Measurements from ENCODE around the gene AP4E1. TPM values are rescaled to one million over a fixed set of nuclear protein-coding genes. Genes with fewer than 3 reads are reported as not detected.
A peak's percentile ranks its signal among the peaks of the same experiment; 100 is the strongest.

AP4E1 gene
- total RNA-seq, 3 donors from 2014 or later (not counting 1 experiment from before 2014, with no cell fraction given): 13.1 to 14.5 (median 14.1) TPM

- no peak overlapping the region for H3K27ac ChIP-seq (ENCODE audit: low read length)
- intact Hi-C loops (cut with micrococcal nuclease): no loop called here
- Mint-ChIP-seq H3K9me3 (no peaks in the 10 kb centered on the region), H3K27ac (no peak overlapping the region), H3K36me3 (peaks cover 14% of the 10 kb centered on the region), H3K27me3 (ENCODE audit: low read depth in 2 of 2) (no peaks in the 10 kb centered on the region), H3K4me3 (no peak overlapping the region), H3K4me1 (no peaks in the 10 kb centered on the region)
- TF ChIP-seq, protein P1, sequence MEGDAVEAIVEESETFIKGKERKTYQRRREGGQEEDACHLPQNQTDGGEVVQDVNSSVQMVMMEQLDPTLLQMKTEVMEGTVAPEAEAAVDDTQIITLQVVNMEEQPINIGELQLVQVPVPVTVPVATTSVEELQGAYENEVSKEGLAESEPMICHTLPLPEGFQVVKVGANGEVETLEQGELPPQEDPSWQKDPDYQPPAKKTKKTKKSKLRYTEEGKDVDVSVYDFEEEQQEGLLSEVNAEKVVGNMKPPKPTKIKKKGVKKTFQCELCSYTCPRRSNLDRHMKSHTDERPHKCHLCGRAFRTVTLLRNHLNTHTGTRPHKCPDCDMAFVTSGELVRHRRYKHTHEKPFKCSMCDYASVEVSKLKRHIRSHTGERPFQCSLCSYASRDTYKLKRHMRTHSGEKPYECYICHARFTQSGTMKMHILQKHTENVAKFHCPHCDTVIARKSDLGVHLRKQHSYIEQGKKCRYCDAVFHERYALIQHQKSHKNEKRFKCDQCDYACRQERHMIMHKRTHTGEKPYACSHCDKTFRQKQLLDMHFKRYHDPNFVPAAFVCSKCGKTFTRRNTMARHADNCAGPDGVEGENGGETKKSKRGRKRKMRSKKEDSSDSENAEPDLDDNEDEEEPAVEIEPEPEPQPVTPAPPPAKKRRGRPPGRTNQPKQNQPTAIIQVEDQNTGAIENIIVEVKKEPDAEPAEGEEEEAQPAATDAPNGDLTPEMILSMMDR (IDR thresholded peaks at IDR 0.05): no peak
- no peak for ATAC-seq
- DNase-seq: no peak
- WGBS (ENCODE audit: insufficient coverage): 94% methylated on average over 3 of the region's 4 CpGs
- H3K9me3 ChIP-seq (ENCODE audit: control insufficient read depth, insufficient read depth, low read length): no peaks in the 10 kb centered on the region
- no peaks in the 10 kb centered on the region for H3K4me1 ChIP-seq (ENCODE audit: control insufficient read depth, insufficient read depth, low read length)
- H3K36me3 ChIP-seq (ENCODE audit: control insufficient read depth, insufficient read depth, low read length): peaks cover 44% of the 10 kb centered on the region
- H3K4me3 ChIP-seq (ENCODE audit: low read length): no peak overlapping the region
- no peaks in the 10 kb centered on the region for H3K27me3 ChIP-seq (ENCODE audit: control insufficient read depth, insufficient read depth, low read length)
Observed at GRCh38 chr15:50997371-50998051, 89.0 kb downstream of the AP4E1 start.

- peaks cover 0 to 2% of the 10 kb centered on the region in 2 donors for H3K9me3 Mint-ChIP-seq
- Histone ChIP-seq H3K9me3 (ENCODE audit: control insufficient read depth, insufficient read depth, low read length) (peaks cover 2% of the 10 kb centered on the region), H3K4me1 (ENCODE audit: control insufficient read depth, insufficient read depth, low read length) (no peaks in the 10 kb centered on the region), H3K4me3 (ENCODE audit: low read length) (no peak overlapping the region), H3K36me3 (ENCODE audit: control insufficient read depth, insufficient read depth, low read length) (peaks cover 18% of the 10 kb centered on the region), H3K27me3 (ENCODE audit: control insufficient read depth, insufficient read depth, low read length) (no peaks in the 10 kb centered on the region), H3K27ac (ENCODE audit: low read length) (no peak overlapping the region)
- no peaks in the 10 kb centered on the region for H3K27me3 Mint-ChIP-seq (ENCODE audit: low read depth in 2 of 2)
- peak overlapping the region in 1 of 2 donors; percentile 4 for H3K27ac Mint-ChIP-seq
- TF ChIP-seq, protein P1 (IDR thresholded peaks at IDR 0.05): no peak
- ATAC-seq (no peak), DNase-seq (no peak)
- H3K36me3 Mint-ChIP-seq: peaks cover 18% of the 10 kb centered on the region
- 93% methylated on average over 3 of the region's 3 CpGs for WGBS (ENCODE audit: insufficient coverage)
- intact Hi-C loops (cut with micrococcal nuclease): no loop called here
- H3K4me1 Mint-ChIP-seq: no peaks in the 10 kb centered on the region
- H3K4me3 Mint-ChIP-seq: no peak overlapping the region
Observed at GRCh38 chr15:51004103-51004551, 95.6 kb downstream of the AP4E1 start.

- H3K4me1 Mint-ChIP-seq: no peaks in the 10 kb centered on the region
- H3K36me3 Mint-ChIP-seq: peaks cover 15% of the 10 kb centered on the region
- TF ChIP-seq, protein P1 (IDR thresholded peaks at IDR 0.05): no peak
- DNase-seq (no peak), ATAC-seq (no peak)
- intact Hi-C loops (cut with micrococcal nuclease): no loop called here
- Histone ChIP-seq H3K36me3 (ENCODE audit: control insufficient read depth, insufficient read depth, low read length) (peaks cover 11% of the 10 kb centered on the region), H3K27ac (ENCODE audit: low read length) (no peak overlapping the region), H3K4me3 (ENCODE audit: low read length) (no peak overlapping the region), H3K4me1 (ENCODE audit: control insufficient read depth, insufficient read depth, low read length) (no peaks in the 10 kb centered on the region), H3K9me3 (ENCODE audit: control insufficient read depth, insufficient read depth, low read length) (peaks cover 2% of the 10 kb centered on the region), H3K27me3 (ENCODE audit: control insufficient read depth, insufficient read depth, low read length) (no peaks in the 10 kb centered on the region)
- no peak overlapping the region for H3K27ac Mint-ChIP-seq
- peaks cover 0 to 2% of the 10 kb centered on the region in 2 donors for H3K9me3 Mint-ChIP-seq
- H3K27me3 Mint-ChIP-seq (ENCODE audit: low read depth in 2 of 2): no peaks in the 10 kb centered on the region
- whole genome bisulfite sequencing (ENCODE audit: insufficient coverage): no CpG with 5 or more reads among the region's 1 CpG
- H3K4me3 Mint-ChIP-seq: no peak overlapping the region
Observed at GRCh38 chr15:51006336-51006985, 98.0 kb downstream of the AP4E1 start.
